Iris pigment epithelial cell (primary cell): ENCODE data around the gene PODN.

Source experiments
- DNase-seq: peaks from one replicate; pipeline ENCODE4 v3.0.0-alpha.2; 2011; ENCODE audit warnings: low read depth

PODN gene

DNA sequence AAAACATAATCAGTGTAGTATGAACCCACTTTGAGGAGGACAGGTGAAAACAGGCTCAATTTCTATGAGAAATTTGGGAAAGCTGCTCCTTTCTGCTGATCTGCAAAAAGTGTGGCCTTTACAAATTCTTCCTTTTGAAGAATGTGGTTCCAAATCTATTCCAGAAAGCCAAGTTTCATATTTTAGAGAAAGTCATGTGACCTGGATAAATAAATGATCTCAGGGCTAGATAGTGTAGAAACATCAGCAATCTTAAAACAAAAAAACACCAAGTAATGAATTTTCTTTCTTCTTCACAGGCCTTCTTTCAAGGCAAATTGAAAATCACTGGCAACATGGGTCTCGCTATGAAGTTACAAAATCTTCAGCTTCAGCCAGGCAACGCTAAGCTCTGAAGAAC is 11.7 kb upstream of the PODN start:
- no peak for DNase-seq

GRCh38 chr1:53051676-53052075 is 10.3 kb upstream of the PODN start:
- DNase-seq, result no peak

DNA sequence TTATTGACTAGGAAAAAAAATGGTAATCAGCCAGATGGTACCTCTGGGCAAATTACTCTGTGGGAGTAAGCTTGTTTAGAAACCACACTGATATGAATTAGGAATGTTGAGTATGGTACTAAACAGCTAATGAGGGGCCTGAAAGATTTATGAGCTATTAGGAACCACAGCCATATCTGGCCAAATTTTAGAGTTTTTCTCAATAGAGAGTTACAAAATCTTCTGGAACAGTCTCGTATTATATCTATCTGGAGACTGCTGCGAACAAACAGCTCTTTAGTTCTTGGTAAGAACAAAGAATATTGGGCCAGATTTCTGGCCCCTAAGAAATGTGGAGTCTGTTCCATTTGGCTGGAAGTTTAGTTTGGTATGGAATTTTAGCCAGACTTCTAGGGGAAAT is 4.9 kb upstream of the PODN start:
- no peak for DNase-seq

- peak; percentile 78 for DNase-seq
Observed at GRCh38 chr1:53060579-53060978, 1.4 kb upstream of the PODN start.

GRCh38 chr1:53061123-53061858 is 722 bp upstream of the PODN start:
- DNase-seq, result no peak

GRCh38 chr1:53062708-53063591 is 937 bp downstream of the PODN start:
- no peak for DNase-seq

DNA sequence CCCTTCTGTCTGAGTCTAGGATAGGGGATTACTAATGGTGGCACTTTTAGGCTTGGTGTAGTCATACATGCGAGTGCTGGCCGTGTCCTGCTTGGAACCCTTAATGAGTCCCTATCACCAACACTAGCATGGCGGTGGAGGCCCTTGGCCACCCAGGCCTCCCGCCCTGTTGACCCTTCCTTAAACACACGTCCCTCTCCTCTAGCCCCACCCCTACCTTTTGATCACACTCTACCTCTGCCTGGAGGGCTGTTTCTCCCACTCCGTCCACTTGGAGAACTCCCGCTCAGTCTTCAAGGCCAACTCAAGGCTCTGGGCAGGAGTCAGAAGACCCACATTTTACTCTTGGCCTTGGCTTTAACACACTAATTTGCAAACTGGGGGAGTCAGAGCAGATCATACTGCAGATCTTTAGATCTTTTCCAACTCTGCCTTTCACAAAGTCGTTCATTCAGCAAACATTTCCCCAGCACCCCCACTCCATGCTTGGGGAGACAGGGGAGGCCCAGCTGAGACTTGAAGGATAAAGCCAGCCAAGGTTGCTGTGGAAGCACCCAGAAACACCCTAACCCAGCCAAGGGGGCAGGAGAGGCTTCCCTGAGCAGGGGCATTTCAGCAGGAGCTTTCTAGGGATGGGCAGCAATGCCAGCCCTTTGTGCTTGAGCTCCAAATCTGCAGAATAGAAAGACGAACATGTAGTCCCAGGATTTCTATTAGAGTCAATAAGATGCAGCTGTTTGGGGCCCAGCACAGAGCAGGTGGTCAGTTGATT is 1.9 kb downstream of the PODN start:
- no peak for DNase-seq

DNA sequence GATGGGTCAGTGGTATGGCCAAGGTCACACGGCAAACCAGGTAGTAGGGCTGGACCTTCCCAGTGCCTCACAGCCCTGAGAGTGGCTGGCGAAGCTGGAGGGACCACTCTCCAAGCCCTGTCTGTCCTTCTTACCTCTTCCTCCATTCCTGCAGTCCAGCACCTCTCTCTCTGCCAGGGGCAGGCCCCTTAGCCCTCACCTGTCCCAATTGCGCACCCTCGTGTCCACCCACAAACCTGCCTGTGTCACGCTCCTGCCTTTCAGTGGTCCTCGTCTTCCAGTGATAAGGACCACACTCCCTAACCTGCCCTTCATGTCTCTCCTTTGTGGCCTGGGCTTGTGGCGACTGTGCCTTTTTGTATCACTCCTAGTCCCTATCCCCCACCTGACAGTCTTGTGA is 3.4 kb downstream of the PODN start:
- no peak for DNase-seq

DNA sequence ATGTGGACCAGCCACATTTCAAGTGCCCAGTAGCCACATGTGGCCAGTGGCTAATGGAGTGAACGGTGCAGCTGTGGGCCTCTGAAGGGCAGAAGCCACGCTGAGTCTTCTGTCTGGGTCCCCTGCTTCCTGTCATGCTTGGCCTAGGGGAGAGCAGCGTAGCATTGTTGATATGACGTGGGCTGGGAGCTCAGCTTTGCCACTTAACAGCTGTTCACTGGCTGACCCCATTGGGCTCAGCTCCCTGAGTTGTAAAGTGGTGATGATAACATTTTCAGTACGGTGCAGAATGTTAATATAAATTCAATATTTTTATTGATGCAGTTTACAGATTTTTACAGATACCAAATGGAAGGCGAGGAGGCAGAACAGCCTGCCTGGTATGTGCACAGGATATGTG is 4.5 kb downstream of the PODN start:
- no peak for DNase-seq

DNA sequence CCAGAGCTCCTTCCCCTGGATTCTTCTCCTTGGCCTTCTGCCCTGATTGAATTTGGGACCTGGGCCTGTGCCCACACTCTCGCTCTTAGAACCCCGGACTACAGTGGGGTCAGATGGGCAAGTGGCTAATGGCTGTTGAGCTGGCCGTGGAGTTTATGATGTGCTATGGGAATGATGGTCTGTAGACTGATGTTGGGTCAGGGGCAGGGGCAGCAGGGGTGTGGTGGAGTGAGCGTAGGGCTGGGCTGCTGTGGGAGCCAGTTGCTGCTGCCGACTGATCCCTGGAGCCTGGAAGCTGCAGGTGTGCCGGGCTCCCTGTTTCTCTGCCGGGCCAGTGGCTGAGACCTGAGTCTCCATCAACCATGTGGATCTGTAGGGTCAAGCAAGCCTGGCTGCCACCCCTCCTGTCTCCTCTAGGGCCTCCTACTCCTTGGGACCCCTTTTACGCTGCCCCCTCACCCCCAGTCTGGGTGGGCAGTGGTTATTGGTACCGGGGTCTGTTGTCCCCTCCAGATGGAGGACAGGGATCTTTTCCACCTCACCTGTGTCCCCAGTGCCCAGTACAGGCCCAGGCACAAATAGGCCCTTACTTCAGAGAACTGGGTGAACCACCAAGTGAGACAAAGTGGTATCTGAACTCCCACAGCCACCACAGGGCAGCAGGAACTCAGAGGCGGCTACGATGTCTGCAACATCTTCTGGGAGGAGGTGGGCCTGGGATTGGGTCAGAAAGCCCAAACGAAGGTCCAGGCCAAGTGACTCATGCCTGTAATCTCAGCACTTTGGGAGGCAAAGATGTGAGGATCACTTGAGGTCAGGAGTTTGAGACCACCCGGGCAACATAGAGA is 5.1 kb downstream of the PODN start:
- DNase-seq, result no peak

GRCh38 chr1:53067886-53068285 is 5.9 kb downstream of the PODN start:
- DNase-seq, result no peak

DNA sequence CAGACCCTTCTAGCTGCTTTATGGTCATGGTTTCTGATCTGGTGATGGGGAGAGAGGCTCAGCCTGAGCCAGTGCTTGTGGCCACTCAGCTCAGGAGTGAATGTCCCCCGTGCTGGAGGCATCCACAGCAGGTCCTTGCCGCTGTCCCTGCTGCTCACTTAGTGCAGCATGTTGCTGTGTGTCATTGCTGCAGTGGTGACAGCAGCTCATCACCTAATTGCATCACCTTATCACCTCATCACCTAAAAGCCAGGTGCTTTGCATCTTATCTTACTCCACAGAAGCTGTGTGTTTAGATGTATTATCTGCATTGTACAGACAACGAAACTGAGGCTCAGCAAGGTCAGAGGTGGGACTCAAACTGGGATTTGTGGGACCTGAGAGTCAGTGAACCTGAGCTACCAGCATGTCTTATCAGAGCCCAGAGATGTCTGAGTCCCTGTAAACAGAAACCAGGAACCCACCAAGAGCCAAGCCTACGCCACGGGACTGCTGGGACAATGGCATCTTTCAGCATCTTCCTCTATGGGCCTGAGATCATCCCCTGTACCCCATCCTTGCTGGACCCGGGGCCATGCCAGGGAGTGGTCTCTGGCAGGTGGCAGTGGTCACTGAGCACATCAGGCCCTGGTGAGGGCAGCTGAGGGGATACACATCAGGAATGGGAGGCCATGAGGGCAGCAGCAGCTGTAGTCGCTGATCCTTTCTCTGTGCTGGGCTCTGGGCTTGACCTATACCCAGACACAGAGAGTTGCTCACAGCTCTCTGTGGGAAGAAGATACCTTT is 6.5 kb downstream of the PODN start:
- DNase-seq, result no peak

- DNase-seq, result no peak
Observed at GRCh38 chr1:53069265-53069662, 7.3 kb downstream of the PODN start.

DNA sequence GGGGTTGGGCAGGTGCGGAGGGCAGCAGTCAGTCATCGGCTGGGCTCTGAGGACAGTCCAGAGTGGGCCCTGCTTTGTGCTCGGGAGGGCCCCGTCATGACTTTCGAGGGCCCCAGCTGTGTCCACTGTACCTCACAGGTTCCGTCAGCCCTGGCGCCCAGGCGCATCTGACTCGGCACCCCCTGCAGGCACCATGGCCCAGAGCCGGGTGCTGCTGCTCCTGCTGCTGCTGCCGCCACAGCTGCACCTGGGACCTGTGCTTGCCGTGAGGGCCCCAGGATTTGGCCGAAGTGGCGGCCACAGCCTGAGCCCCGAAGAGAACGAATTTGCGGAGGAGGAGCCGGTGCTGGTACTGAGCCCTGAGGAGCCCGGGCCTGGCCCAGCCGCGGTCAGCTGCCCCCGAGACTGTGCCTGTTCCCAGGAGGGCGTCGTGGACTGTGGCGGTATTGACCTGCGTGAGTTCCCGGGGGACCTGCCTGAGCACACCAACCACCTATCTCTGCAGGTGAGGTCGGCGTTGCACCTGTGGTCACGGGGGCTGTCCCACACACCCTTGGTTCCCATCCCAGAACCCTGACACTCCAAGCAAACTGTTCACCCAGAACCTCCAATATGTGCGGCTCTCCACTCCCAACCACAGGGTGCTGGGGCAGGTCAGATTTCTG is 7.8 kb downstream of the PODN start:
- no peak for DNase-seq

- DNase-seq, result no peak
Observed at GRCh38 chr1:53070621-53071020, 8.6 kb downstream of the PODN start.

GRCh38 chr1:53071167-53071865 is 9.3 kb downstream of the PODN start:
- no peak for DNase-seq

GRCh38 chr1:53071915-53072314 is 9.9 kb downstream of the PODN start:
- no peak for DNase-seq

GRCh38 chr1:53073287-53073686 is 11.3 kb downstream of the PODN start:
- no peak for DNase-seq

DNA sequence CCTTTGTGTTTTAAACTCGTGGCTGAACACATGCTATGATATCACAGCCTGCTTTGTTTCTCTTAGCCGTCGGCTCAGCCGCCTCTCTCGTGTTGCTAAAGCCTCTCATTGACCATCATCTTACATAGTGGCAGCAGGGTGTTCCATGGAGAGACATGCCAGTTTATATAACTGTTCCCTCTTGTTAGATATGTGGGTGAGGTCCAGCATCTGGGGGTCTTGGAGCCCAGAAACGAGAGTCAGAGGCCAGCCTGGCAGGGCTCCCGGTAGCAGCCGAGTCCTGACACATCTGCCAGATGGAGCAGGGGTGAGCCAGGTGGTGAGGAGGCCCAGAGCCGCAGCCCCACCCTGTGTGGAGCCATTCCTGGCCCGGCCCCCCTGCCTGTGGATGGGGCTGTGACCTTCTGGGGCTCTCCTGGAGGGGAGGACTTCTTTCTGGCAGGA is 11.9 kb downstream of the PODN start:
- DNase-seq, result no peak
